ENCODE data around the gene ASAP2.

Gene ASAP2

GRCh38 chr2:9240745-9241144 lies 34.1 kb downstream of the ASAP2 start:
- no peaks in the 10 kb centered on the region for H3K27me3 ChIP-seq
- peaks cover 0 to 38% (median 13%) of the 10 kb centered on the region in 11 experiments; a peak in 10 of 22 replicates for H3K36me3 ChIP-seq
- peaks cover 0 to 12% (median 0%) of the 10 kb centered on the region in 11 experiments; a peak in 4 of 22 replicates for H3K9me3 ChIP-seq (replicated peaks in 1 of 11)
- H3K4me3 ChIP-seq: no peak overlapping the region
- no peak for TF ChIP-seq Cebpa-rat (IDR thresholded peaks at IDR 0.05)
- 0 out of 22 replicates have a peak overlapping the region, but pooled peaks of 1 of the 11 experiments have one; percentile 10 for H3K4me2 ChIP-seq
- no peak overlapping the region for H3K27ac ChIP-seq
- H3K9ac ChIP-seq: no peak overlapping the region
- H3K4me1 ChIP-seq: peaks cover 31 to 77% (median 49%) of the 10 kb centered on the region in 10 experiments
- H4K20me1 ChIP-seq: peaks cover 2 to 99% (median 30%) of the 10 kb centered on the region in 11 experiments; a peak in 17 of 22 replicates

- no peaks in the 10 kb centered on the region for H3K27me3 ChIP-seq
- peaks cover 0 to 39% (median 13%) of the 10 kb centered on the region in 11 experiments; a peak in 10 of 22 replicates for H3K36me3 ChIP-seq
- peaks cover 0 to 99% (median 29%) of the 10 kb centered on the region in 11 experiments; a peak in 14 of 22 replicates for H4K20me1 ChIP-seq
- H3K4me3 ChIP-seq: no peak overlapping the region
- no peak overlapping the region for H3K27ac ChIP-seq
- no peak overlapping the region for H3K9ac ChIP-seq
- peaks cover 0 to 12% (median 0%) of the 10 kb centered on the region in 11 experiments; a peak in 4 of 22 replicates for H3K9me3 ChIP-seq (replicated peaks in 1 of 11)
- no peak for TF ChIP-seq Cebpa-rat (IDR thresholded peaks at IDR 0.05)
- H3K4me1 ChIP-seq: peaks cover 26 to 73% (median 44%) of the 10 kb centered on the region in 10 experiments
- no peak overlapping the region for H3K4me2 ChIP-seq
These were observed 34.6 kb downstream of the ASAP2 start for GRCh38 chr2:9241233-9241632.

GRCh38 chr2:9243357-9243756 lies 36.7 kb downstream of the ASAP2 start:
- H3K9ac ChIP-seq: no peak overlapping the region
- peaks cover 25 to 72% (median 43%) of the 10 kb centered on the region in 10 experiments for H3K4me1 ChIP-seq
- peak overlapping the region in 1 of 11 experiments; percentile 7; a peak in 1 of 22 replicates for H3K4me2 ChIP-seq
- H3K9me3 ChIP-seq (replicated peaks in 1 of 11): peaks cover 0 to 12% (median 0%) of the 10 kb centered on the region in 11 experiments; a peak in 4 of 22 replicates
- H3K27me3 ChIP-seq: no peaks in the 10 kb centered on the region
- H3K4me3 ChIP-seq: no peak overlapping the region
- no peak for TF ChIP-seq Cebpa-rat (IDR thresholded peaks at IDR 0.05)
- peaks cover 8 to 99% (median 42%) of the 10 kb centered on the region in 11 experiments; a peak in 16 of 22 replicates for H4K20me1 ChIP-seq
- peaks cover 0 to 39% (median 13%) of the 10 kb centered on the region in 11 experiments; a peak in 7 of 22 replicates for H3K36me3 ChIP-seq
- H3K27ac ChIP-seq: no peak overlapping the region

GRCh38 chr2:9244985-9245544 lies 38.5 kb downstream of the ASAP2 start:
- no peak overlapping the region for H3K27ac ChIP-seq
- no peaks in the 10 kb centered on the region for H3K27me3 ChIP-seq
- peak overlapping the region in 3 of 11 experiments; percentile 13 to 32 (median 17); a peak in 4 of 22 replicates for H3K4me2 ChIP-seq
- no peak for TF ChIP-seq Cebpa-rat (IDR thresholded peaks at IDR 0.05)
- peaks cover 32 to 75% (median 46%) of the 10 kb centered on the region in 10 experiments for H3K4me1 ChIP-seq
- peaks cover 0 to 31% (median 11%) of the 10 kb centered on the region in 11 experiments; a peak in 6 of 22 replicates for H3K36me3 ChIP-seq
- no peak overlapping the region for H3K4me3 ChIP-seq
- H3K9me3 ChIP-seq (replicated peaks in 1 of 11): peaks cover 0 to 12% (median 0%) of the 10 kb centered on the region in 11 experiments; a peak in 4 of 22 replicates
- no peak overlapping the region for H3K9ac ChIP-seq
- H4K20me1 ChIP-seq: peaks cover 20 to 99% (median 59%) of the 10 kb centered on the region in 11 experiments; a peak in 19 of 22 replicates

GRCh38 chr2:9247177-9247576 lies 40.6 kb downstream of the ASAP2 start:
- Histone ChIP-seq H4K20me1 (peaks cover 23 to 99% (median 66%) of the 10 kb centered on the region in 11 experiments; a peak in 19 of 22 replicates), H3K27ac (no peak overlapping the region), H3K4me2 (peak overlapping the region in 7 of 11 experiments; percentile 57 to 87 (median 73); a peak in 8 of 22 replicates), H3K36me3 (peaks cover 0 to 12% (median 0%) of the 10 kb centered on the region in 11 experiments; a peak in 1 of 22 replicates), H3K9ac (no peak overlapping the region), H3K27me3 (no peaks in the 10 kb centered on the region), H3K4me3 (no peak overlapping the region), H3K9me3 (replicated peaks in 1 of 11) (peaks cover 0 to 3% (median 0%) of the 10 kb centered on the region in 11 experiments; a peak in 2 of 22 replicates), H3K4me1 (peaks cover 53 to 90% (median 66%) of the 10 kb centered on the region in 10 experiments)
- TF ChIP-seq Cebpa-rat (IDR thresholded peaks at IDR 0.05): no peak

- no peak overlapping the region for H3K9ac ChIP-seq
- H3K4me2 ChIP-seq: peak overlapping the region; percentile 19 to 87 (median 73); a peak in 15 of 22 replicates
- peaks cover 23 to 95% (median 66%) of the 10 kb centered on the region in 11 experiments; a peak in 19 of 22 replicates for H4K20me1 ChIP-seq
- H3K9me3 ChIP-seq (replicated peaks in 1 of 11): no peaks in the 10 kb centered on the region
- H3K4me1 ChIP-seq: peaks cover 54 to 95% (median 70%) of the 10 kb centered on the region in 10 experiments
- no peak overlapping the region for H3K27ac ChIP-seq
- H3K4me3 ChIP-seq: no peak overlapping the region
- H3K27me3 ChIP-seq: no peaks in the 10 kb centered on the region
- no peak for TF ChIP-seq Cebpa-rat (IDR thresholded peaks at IDR 0.05)
- 0 out of 22 replicates have a peak, but pooled peaks cover 0 to 7% (median 0%) of the 10 kb centered on the region in 11 experiments for H3K36me3 ChIP-seq
These were observed 41.2 kb downstream of the ASAP2 start for GRCh38 chr2:9247786-9248185.

- Histone ChIP-seq H3K4me3 (no peak overlapping the region), H3K27ac (peak overlapping the region in 4 of 11 experiments; percentile 10 to 74 (median 40); a peak in 4 of 22 replicates), H3K9me3 (replicated peaks in 1 of 11) (no peaks in the 10 kb centered on the region), H3K4me2 (peak overlapping the region; percentile 57 to 87 (median 77)), H3K4me1 (peaks cover 54 to 91% (median 70%) of the 10 kb centered on the region in 10 experiments), H3K27me3 (no peaks in the 10 kb centered on the region), H3K36me3 (peaks cover 0 to 7% (median 0%) of the 10 kb centered on the region in 11 experiments; a peak in 2 of 22 replicates), H3K9ac (no peak overlapping the region), H4K20me1 (peaks cover 23 to 90% (median 62%) of the 10 kb centered on the region in 11 experiments; a peak in 18 of 22 replicates)
- TF ChIP-seq Cebpa-rat (IDR thresholded peaks at IDR 0.05): no peak
These were observed 41.8 kb downstream of the ASAP2 start for GRCh38 chr2:9248363-9248762.

- Histone ChIP-seq H3K4me1 (peaks cover 54 to 83% (median 70%) of the 10 kb centered on the region in 10 experiments), H3K27me3 (no peaks in the 10 kb centered on the region), H4K20me1 (peaks cover 23 to 82% (median 56%) of the 10 kb centered on the region in 11 experiments; a peak in 18 of 22 replicates), H3K4me3 (no peak overlapping the region), H3K4me2 (peak overlapping the region; percentile 57 to 87 (median 77)), H3K9ac (peak overlapping the region in 2 of 11 experiments; percentile 0 to 53; a peak in 2 of 22 replicates), H3K36me3 (peaks cover 0 to 7% (median 0%) of the 10 kb centered on the region in 11 experiments; a peak in 2 of 22 replicates), H3K9me3 (replicated peaks in 1 of 11) (no peaks in the 10 kb centered on the region), H3K27ac (peak overlapping the region in 10 of 11 experiments; percentile 1 to 74 (median 30); a peak in 14 of 22 replicates)
- TF ChIP-seq Cebpa-rat (IDR thresholded peaks at IDR 0.05): no peak
These were observed 42.6 kb downstream of the ASAP2 start for GRCh38 chr2:9249020-9249800.
